ENCODE data around the gene FTSJ3.

FTSJ3 gene

GRCh38 chr17:63827801-63828221, 348 bp upstream of the FTSJ3 start:
- no peak for TF ChIP-seq CTCF (IDR thresholded peaks at IDR 0.05; ENCODE audit: extremely low read depth, missing control alignments)
- no peak for DNase-seq (ENCODE audit: low spot score)

DNA sequence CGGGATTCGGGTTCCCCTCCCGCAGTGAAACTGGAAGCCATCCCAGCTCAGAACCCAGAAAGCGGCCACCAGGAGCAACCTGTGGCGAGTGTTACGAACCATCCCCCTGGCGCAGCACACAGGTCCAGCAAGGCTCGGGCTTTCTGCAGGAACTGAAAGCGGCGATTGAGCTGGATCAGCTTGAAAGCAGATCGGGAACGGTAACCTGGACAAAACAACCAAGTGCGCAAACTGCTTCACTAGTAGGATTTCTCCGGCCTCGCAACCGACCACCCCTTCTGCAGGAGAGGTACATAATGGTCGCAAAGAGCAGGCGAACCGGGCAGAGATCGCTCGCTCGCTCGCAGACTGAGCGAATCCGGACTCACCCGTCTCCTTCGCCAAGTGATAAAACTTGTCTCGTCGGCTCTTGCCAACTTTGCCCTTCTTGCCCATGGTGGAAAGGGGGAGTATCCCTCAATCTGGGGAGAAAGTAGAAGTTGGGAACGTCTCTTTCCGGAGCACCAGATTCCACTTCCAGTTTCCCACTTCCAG, 928 bp downstream of the FTSJ3 start:
- TF ChIP-seq CTCF (IDR thresholded peaks at IDR 0.05; ENCODE audit: extremely low read depth, missing control alignments), result no peak
- DNase-seq (ENCODE audit: low spot score), result no peak

GRCh38 chr17:63824362-63824761, 3.1 kb downstream of the FTSJ3 start:
- DNase-seq (ENCODE audit: low spot score), result no peak
- TF ChIP-seq CTCF (IDR thresholded peaks at IDR 0.05; ENCODE audit: extremely low read depth, missing control alignments), result no peak

- DNase-seq (ENCODE audit: low spot score), result no peak
- TF ChIP-seq CTCF (IDR thresholded peaks at IDR 0.05; ENCODE audit: extremely low read depth, missing control alignments), result no peak
Measured at GRCh38 chr17:63823659-63824331, 3.7 kb downstream of the FTSJ3 start.

- no peak for DNase-seq (ENCODE audit: low spot score)
- TF ChIP-seq CTCF (IDR thresholded peaks at IDR 0.05; ENCODE audit: extremely low read depth, missing control alignments), result no peak
Measured at GRCh38 chr17:63822537-63822936, 4.9 kb downstream of the FTSJ3 start.

GRCh38 chr17:63821804-63822203, 5.7 kb downstream of the FTSJ3 start:
- DNase-seq (ENCODE audit: low spot score), result no peak
- TF ChIP-seq CTCF (IDR thresholded peaks at IDR 0.05; ENCODE audit: extremely low read depth, missing control alignments), result no peak

DNA sequence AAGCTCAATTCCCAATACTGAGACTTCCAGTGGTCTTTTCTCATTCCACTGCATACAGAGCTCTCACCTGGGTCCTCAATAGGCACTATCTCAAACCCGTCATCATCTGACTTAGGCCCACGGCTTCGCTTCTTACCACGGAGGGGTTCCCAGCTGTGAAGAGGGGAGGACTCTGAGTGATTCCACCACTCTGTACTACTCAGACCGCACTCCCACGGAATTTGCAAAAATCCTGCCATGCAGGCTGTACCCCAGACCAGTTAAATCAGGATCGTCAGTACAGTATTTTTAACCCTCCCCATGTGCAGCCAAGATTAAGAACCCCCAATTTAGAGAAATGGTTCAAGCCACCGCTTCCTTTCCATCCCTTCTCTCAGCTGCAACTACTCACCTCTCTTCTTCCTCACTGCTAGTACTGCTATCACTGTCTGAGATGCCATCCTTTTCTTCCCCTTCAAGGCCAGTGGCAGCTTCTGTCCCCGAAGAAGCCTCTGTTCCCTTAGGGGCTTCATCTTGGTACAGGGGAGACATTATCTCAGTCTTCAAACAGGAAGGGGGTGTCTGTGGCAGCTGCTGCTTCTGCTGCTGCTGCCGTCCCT, 6.4 kb downstream of the FTSJ3 start:
- no peak for TF ChIP-seq CTCF (IDR thresholded peaks at IDR 0.05; ENCODE audit: extremely low read depth, missing control alignments)
- DNase-seq (ENCODE audit: low spot score), result no peak
